ENCODE results near the gene SMCP.

Gene SMCP, protein sequence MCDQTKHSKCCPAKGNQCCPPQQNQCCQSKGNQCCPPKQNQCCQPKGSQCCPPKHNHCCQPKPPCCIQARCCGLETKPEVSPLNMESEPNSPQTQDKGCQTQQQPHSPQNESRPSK
- total RNA-seq, result 0 reads per million in 4 experiments

DNA sequence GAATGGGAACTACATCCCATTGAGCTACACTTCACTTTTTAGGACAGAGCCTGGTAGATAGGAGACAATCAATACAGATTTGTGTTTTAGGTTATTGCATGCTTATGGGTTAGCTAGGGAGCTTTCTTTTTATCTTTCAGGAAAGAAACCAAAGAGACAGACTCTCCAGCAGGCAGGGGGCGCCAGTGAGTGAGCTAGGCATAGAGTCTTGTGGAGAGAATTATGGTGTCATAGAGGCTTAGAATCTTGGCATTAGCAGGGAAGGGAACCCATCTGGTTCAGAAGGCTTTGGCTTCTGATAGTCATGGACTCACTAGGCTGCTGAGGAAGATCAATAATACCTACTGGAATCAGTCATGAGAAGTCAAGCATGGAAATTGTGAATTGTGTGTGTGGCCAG, at the start of gene SMCP:
SMCP (plus strand) TSS at position 281 of the 400 bp plus-strand sequence. CDS start 6,101 bp downstream, outside the sequence.
- DNase-seq, result no peak

DNA sequence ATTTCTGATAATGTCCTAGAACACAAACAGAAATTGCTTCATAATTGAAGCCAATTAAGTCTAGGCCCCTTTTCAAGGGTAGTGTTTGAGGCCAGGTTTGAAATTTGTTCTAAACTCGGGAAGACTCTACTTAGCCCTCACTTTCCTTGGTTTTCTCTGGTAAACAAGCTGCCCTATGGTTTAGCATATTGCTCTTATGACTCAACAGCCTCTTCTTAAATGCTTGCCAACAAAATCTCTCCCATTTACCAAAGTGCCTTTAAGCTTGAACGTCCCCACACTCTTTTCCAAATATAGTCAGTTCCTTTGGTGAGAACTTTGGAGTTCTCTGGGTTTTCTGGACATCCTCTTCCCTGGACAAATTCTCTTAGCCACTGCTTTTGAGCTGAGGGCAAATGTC, 41.3 kb upstream of the SMCP start:
- no peak for DNase-seq

DNA sequence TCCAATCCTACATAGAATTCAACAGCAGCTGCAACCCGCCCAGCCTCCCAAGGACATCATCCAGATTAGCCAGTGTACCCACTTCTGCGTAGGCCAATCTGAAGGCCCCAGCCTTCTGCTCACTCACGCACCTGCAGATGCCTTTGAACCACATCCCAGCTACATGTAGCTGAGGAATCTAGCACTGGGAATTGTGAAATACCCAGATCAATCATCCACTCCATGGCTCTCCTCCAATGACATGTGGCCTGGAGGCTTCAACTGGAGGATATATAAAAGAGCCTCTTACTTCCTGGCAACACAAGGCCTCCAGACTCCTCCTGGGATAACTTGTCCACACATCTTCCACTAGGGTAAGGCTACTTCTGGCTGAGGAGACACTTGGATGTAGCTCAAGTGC, 35.6 kb upstream of the SMCP start, which contains the start of gene LCE6A:
LCE6A (plus strand) TSS at position 301 of the 400 bp plus-strand sequence. CDS start 665 bp downstream, outside the sequence.
- DNase-seq, result no peak

DNA sequence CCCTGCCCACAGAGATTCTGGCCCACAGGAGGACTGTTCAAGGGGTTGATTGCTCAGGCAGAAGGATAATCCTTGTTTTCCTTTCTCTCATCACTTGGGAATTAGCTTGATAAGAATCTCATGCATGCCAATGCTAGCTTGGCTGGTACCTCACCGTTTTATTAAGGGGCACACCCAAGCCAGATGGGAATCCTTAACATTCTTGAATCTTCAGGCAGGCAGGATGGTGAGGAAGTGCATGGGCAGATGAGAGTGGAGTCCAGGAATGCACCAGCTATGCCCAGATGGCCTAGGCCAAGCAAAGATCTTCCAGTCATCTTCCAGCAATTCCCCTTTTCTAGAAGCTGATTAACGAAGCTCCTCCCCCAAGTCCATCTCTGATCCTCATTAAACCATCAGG, 22.5 kb upstream of the SMCP start:
- no peak for DNase-seq

DNA sequence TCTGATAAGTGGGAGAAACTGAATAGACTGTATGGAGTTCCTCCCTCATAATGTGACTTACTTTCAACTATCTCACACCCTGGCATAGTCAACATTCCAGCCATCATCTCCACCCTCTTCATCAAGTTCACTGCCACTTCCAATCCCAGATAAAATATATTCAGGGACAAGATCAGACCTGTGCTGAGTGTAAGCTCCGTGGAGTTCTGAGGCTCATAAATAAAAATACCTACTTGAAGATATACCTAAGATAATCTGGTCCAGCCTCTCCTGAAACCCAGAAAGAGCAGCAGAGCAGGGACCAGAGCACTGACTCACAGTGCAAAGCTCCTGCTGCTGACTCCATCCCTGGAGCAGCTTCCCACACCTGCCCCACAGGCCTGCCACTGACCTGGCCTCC, 20.1 kb upstream of the SMCP start:
- no peak for DNase-seq

DNA sequence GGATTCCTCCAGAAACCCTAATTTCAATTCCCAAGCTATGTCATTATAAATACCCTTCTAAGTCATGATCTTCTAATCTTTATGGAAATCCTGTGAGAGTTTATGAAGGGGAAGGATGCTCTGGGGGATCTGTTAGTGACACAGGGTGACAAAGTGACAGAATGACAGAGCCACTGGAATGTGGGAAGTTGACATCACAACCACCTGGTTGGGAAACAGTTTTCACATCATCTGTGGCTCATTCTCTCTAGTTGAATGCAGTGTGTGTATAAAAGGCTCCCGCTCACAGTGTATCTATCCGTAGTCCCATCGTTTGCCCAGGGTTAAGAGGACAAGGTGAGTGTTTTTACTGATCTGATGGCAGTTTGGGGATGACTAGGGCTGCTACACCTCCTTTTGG, 18.4 kb upstream of the SMCP start, which contains the start of gene LCE7A:
LCE7A (plus strand) TSS at position 301 of the 400 bp plus-strand sequence. CDS start 702 bp downstream, outside the sequence.
- no peak for DNase-seq

DNA sequence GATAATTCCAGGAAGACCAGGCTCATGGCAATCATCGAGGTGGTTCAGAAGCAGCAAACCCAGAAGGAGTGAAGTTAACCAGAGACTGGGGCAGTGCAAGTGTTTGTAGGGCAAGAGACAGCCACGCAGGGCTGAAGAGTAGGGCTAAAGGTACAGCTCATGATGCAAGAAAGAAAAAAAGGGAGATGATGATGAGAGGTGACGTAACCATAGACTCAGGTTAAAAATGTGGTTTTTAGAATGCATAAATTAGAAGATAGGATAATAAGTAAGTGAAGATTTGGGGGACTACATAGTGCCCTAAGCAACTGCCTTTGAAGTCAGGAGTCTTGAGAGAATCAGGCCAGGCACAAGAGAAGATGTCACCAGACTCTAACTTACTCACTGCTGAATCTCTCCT, 18.0 kb upstream of the SMCP start:
- no peak for DNase-seq

DNA sequence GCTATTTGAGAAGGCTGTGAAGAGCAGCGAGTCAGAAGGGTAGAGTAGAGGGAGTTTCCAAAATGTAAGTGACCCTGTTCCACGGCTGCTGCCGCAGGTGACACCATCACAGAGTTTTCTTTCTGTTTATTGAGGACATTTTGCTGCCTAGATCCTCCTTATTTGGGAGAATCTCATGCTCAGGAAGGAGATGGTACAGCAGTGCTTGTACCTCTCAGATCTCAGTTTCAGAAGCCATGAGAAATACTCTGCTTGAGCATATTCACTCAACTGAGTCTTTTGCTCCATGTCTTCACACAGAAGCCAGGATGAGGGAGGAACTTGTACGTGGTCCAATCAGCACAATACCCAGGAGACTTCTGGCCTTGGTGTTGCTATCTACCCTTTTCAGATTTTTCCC, 16.7 kb upstream of the SMCP start:
- DNase-seq, result no peak

DNA sequence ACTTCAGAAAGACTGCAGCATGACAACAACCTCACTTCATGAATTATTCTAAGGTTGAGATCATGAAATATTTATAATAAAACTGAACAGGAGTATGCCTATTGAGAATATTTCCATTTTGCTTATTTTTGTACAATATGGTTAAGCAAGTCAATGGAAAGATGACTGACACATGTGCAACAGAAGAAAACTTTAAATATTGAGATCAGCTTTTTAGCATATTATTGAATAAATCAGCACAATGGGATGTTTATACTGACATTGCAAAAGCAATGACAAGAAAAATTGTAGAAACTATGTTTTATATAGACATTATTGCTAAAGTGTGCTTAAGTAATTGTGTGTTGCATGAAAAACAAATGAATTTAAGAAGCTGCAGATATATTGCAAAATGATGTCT, 13.7 kb upstream of the SMCP start:
- DNase-seq, result no peak

DNA sequence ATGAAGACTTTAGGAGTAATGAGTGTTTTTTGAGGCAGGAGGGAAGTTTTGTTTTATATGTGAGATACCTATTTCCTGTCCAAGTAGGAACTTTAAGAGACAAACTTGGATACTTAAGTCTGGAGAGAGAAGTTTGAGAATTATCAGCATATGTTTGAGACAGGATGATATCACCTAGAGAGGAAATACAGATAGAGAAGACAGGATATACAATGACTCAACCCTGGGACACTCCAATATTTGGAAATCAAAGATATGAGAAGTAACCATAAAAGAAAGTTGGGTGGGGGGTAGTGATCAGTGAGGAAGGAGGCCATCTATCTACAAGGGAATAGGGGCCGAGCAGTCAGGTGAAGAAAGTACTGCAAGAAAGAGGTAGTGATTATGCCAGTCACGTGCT, 11.8 kb upstream of the SMCP start:
- no peak for DNase-seq

DNA sequence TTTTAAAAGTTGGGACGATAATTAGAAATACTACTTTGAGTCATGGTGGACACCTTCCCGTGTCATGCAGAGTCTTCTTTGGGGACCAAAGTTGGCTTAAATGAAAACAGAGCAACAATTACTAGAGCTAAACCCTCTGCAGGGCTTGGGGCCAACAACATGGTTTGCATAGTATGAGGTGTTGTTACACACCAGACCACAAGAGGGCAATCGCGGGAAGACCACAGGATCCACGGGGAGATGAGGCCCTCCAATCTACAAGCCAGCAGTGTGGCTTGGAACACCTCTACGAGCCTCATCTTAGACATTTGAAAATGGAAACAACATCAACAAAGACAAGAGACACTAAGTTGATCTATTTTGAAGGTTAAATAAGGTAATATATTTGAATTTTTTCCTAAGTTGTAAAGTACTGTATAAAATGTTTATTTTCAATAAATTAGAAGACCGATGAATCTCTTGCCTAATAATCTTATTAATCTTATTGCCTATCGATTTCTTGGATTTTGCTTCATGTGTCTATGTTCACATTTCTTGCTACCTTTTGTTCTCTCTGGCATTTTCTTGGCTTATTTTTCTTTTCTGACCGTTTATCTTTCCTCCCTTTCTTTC, 8.2 kb upstream of the SMCP start:
- DNase-seq, result no peak

DNA sequence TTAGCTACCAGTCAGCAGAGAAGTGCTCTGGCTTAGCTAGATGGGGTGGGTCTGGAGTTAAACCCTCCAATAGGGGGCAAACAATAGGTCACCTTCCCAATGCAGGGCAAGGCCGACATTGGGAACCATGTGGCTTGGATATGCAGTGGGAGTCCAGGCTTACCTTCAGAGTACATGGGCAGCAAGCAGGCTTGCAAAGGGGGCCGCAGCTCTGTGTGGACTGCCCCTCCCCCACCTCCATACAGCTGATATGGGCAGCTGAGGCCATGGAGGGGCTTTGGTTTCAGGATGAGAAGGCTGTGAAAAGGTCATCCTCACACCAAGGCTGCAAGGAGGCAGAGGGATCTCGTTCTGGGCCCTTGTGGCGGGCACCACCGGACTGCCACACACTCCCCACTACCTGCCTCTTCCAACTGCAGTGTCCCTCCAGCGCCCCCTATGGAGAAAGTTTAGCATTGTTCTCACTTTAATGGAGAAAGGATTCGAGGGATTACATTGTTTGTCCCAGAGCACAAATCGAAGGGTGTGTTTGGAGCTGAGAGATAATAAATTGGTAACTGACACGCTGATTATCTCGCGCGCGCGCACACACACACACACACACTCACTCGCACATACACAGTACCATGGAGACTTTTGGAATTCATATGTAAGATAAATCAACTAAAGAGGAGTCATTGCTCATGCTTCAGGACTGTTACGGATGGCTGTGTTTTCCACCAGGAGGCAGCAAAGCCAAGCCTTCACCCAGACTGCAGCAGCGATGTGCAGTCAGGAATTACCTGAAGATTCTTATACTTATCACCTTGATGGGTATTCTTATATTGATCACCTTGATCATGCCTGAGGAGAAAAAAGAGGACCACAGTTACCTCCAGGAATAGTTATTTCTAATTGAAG, 7.0 kb upstream of the SMCP start:
- no peak for DNase-seq

DNA sequence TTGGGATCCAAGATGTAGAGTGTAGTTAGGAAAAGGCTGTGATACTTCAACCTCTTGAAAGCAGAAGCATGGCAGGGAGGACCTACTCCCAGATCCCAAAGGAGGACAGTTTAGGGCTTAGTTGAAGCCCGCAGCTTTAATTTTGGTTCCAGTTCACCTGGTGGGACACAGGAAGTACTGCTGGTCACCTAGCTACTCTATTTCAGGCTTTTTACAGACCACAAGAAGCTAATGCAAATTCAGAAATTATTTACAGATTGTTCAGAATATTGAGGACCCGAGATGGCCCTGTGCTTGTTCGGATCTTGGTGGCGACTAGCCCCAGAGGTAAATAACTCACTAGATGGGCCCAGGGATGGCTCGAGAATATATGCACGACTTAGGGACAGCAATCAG, 6.4 kb upstream of the SMCP start:
- DNase-seq, result no peak

DNA sequence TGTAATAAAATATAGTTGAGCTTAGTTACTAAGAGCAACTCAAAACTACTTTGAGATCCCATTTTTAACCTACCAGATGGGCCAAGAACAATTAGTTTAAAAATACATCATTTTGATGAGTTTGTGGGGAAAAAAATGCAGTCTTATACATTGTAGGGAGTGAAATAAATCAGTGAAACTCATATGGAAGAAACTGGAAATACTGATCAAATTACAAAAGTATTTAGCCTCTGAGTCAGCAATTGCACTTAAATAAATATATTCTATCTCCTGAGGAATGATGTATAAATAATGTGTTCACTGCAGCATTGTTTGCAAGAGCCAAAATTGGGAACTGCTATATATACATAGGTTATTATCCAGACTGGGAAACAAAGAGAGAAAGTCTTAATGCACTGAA, 4.6 kb upstream of the SMCP start:
- DNase-seq, result no peak

DNA sequence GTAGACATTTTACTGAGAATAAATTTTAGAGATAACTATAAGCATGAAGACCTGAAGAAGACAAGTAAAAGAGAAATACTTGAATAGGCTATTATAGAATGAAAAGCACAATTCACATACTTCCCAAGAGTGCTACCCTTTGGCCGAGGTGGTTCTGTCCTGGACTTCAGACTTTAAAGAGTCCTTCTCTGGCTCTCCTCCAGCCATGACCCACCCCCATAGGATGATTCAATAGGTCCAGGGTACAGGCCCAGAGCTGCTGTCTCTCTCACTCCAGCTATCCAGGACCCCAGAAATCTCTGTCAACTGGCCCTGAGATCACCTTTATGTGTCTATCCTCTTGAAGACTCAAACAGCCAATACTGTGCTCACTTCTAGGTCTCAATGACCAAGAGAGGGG, 1.3 kb upstream of the SMCP start:
- no peak for DNase-seq

DNA sequence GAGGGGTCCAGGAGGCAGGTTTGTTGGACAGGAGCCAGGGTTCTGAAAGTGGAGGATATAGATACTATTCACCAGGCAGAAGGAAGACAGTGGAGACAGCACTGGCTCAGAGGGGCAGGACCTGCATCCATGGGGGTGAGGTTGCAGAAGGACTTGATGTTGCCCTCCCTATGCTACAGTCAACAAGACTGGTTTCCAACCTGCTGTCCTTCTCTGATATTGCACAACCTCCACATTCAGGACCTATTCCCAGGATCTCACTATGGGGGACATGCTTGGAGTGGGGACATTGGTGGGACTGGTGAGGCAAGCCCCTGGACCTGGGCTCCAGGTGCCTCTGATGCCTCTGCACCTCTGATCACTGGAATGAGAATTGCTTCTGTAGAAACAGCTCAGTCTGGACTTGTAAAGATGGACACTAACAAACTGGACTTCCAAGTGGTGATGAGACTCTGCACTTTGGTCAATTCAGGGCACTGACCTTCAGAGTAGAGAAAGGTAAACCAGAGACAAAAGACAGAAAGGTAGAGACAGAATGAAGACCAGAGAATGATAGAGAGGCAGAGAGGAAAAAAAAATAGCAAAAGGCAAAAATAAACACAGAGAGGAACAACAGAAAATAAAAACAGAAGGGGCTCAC, 1.6 kb downstream of the SMCP start:
- no peak for DNase-seq

DNA sequence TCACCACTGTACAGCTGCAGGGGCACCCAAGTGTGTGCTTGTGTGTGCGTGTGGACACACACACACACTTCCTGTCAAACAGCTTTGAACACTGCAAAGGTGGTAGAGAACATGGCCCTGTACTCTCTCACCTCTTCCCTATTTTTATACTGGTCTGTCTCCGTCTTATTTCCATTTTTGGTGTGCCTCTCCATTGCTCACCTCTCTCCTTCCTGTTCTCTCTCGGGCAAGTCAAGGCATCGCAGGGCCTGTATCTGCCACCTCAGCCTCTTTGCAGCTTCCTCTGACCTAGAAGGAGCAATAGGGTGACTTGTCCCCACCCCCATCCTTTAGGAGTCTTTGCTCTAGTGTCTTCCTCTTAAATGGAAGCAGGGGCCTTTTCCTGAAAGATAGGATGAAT, 2.2 kb downstream of the SMCP start:
- DNase-seq, result no peak

DNA sequence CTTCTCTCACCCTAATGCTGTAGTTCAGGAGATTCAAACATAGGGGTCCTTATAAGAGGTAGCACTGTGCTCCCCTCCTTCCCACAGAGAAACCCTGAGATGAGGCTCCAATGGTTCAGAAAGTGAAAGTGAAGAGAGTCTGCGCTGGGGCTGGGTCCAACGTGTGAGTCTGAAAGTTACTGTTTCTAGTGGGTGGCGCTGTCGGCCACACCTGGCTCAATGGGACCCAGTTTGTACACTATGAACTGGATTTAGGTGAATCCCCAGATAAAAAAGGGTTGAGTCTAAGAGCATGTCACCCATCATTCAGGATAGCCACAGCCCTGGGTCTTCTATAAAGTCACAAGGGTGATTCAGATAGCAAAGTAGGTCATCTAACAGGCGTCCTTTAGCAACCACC, 2.8 kb downstream of the SMCP start:
- no peak for DNase-seq

DNA sequence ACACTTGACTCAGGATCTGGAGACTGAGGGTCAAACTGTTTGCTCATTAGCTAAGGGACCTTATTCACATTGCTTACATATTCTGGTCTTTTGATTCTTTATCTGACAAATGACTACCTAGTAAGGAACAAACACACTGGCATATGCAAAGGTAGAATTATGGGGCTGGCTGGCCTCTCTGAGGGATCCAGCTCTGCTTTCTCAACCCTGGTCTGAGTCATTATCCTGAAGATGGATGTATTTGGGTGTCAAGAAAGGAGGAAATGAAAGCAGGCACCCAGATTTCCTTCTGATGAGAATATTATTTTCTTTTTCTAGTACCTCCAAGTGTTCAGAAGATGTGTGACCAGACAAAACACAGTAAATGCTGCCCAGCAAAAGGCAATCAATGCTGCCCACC, 6.0 kb downstream of the SMCP start:
- DNase-seq, result no peak

DNA sequence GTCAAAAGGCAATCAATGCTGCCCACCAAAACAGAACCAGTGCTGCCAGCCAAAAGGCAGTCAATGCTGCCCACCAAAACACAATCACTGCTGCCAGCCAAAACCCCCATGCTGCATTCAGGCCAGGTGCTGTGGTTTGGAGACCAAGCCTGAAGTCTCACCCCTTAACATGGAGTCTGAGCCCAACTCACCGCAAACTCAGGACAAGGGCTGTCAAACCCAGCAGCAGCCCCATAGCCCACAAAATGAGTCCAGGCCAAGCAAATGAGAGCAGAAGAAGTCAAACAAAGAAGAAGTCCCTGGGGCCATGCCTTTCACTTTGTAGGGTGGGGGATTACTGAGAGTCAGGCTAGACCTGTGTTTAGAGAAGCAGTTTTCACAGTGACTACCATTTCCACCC, 6.4 kb downstream of the SMCP start:
- DNase-seq, result no peak

DNA sequence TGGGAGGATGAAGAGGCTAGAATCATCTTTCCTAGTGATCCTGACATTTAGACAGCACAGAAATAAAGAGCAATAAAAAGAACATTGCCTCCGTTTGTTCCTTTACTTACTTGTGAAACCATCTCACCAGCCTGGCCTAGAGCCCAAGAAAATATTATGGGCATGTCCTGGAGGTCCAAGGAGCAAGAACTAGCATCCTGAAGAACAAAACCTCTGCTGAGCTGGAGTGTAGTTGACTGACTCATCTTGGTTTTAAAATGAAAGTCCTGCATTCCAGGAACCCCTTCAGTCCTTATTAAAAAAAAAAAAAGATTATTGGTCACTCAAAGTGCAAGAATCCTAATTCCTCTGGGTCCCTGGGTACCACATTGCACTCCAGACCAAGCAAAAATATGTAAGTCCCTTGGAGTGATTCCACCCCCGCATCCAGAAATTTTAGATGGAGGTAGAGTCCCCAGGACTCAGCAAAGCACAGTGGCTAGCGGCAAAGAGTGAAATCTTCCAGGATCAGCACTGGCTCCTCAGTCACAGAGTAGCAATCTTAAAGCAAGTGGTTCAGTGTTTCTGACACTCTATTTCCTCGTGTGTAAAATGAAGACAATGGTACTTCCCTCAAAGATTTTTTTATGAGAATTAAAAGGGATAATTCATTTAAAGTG, 7.0 kb downstream of the SMCP start:
- DNase-seq, result no peak

DNA sequence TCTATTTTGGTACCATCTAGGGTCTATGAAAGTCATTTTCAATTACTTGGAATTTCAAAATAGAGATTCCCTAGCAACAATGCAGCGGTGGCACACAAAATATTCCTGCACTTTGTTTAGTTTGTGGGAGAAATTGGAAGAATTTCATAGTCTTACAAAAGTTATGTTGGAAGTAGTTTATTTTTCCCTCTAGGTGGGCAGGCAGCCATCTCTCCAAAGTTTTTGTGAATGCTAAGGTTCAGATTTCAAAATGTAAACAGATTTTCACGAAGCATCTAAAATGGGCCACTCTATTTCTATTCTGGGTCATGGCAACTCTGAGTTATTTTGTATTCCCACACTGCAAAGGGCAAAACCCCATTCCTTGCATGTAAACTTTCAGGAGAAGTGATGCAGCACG, 8.0 kb downstream of the SMCP start:
- no peak for DNase-seq
